Activated T-cell treated with anti-CD3 and anti-CD28 coated beads for 24 hours (primary cell): ENCODE measurements around the gene LTBP1.
"Not testable (repeated sequence)": the region's sequence is repeated elsewhere in the genome, so short reads cannot be mapped to it uniquely, and the experiment has no call there.

Experiments
- DNase-seq: peaks from one replicate; pipeline ENCODE4 v3.0.0-alpha.2; 2020; ENCODE audit warnings: low read depth

The LTBP1 gene

DNA sequence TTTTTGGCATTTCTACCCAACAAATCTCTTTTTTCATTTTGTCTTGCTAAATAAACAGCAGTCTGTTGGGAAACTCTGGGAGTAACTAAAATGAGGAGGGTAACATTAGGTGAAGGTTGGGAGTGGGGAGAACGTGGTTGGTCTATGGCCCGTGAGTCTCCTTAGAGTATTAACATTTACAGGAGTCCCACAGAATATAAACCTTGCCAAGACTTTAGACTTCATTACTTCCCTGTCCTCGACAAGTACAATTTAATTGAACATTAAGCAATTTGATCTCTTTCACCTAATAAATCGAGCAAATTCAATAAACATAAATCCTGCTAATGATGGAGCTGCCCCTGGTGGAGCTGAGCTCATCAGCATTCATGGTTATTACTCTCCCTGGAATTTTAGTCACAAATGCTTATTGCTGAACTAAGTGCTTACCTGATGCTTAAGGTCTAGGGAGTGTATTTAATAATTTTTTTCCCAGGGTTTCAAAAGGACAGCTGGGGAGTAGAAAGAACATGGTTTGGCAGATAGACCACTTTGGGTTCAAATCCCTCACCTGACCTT lies 434.6 kb downstream of the LTBP1 start:
- DNase-seq: no peak

DNA sequence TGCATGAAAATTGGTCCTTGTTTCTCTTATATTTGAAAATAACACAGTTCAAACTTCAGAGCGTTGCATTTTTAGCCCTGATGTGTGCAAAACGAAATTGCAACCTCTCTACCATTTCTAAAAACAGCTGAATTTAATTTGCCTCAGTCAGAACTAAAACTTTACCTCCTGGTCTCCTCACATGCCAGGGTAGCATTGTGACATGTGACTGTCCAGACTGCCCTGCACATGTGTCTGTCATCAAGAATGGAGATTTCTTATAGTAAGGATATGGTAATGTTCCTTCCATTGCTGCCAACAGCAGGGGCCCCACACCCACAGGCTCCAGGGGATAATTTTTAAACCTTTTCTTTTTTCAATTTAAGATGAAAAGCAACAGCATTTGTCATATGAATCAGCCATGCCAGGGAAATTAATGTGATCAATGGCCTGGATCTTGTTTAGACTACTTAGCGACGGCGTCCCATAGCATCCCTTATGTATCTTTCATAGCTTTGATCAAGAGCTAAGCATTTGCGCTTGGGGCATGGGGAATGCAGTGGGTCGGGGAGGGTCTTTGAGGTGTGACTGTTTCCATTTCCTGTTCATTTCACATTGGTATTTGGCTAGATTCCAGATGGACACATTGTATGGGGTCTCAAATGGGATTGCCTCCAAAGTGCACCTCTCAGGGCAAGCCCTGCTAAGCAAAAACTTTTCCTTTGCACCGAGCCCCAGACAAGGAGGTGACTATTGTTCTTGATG lies 437.3 kb downstream of the LTBP1 start:
- DNase-seq: no peak

DNA sequence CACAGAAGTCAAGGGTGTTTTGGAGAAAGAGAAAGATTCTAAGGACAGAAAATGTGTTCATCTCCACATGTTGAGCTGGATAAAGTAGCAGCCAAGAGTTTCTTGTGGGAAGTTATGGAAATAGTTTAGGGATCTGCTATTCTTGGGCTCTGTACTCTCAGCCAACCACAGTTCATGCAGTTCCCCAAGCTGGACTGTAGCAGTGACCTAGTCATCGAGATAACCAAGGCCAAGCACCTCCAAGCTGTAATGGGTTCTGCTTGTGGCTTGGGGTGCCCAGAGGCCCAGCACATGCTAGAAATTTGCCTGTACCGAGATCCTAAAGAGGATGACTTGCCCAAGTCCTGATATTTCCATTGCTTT lies 437.8 kb downstream of the LTBP1 start:
- no peak for DNase-seq

DNA sequence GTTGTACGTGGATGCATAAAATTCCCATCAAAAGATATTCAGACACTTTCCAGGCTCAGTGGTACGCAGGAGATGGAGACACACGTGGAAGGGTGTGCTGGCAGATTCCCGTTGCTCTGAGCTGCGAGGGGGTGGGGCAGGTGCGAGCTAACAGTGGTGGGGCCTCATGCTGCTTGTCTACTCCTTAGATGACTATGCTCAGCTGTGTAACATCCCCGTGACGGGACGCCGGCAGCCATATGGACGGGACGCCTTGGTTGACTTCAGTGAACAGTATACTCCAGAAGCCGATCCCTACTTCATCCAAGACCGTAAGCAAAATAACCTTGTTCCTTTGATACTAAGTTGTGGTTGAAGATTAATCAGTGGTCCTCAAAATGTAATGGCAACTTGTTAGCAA lies 442.2 kb downstream of the LTBP1 start:
- no peak for DNase-seq

DNA sequence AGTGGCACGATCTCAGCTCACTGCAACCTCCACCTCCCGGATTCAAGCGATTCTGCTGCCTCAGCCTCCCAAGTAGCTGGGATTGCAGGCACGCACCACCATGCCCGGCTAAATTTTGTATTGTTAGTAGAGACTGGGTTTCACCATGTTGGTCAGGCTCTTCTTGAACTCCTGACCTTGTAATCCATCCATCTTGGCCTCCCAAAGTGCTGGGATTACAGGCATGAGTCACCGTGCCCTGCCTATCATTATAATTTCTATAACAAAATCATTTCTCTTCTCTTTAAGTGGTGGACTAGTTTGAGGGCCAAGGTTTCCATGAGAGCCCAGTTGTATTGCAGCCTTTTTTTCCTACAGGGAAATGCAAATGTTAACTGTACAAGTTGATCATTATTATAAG lies 442.9 kb downstream of the LTBP1 start:
- DNase-seq: not testable (repeated sequence)

DNA sequence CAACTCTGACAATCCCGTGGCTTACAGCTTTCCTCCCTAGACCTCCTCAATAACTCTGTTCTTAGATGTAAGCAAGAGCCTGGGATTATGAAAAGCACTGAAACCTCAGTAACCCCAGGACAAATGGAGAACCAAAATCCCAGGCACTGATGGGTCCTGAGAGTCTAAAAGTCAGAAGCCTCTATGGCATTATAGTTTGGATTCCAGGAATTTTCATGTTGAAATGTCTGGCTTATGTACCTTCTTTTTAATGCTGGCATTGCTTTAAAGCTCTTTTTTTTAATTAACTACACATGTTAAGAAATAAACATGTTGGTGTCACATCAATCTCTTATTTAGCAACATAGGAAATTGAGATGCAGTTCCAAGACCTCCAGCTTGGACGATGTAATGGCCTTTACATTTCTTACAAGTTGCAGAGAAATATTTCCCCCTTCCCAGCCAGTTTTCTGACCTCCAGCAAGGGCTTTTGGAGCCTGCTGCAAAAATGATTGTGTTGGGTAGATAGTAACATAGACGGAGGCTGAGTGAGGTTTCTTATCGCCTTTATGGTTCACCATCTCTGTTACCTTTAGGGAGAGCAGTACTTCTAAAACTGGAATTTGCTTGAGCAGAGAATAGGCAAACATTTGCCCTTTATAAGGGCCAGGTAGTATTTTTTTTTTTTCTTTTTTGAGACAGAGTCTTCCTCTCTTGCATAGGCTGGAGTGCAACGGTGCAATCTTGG lies 444.9 kb downstream of the LTBP1 start:
- no peak for DNase-seq

DNA sequence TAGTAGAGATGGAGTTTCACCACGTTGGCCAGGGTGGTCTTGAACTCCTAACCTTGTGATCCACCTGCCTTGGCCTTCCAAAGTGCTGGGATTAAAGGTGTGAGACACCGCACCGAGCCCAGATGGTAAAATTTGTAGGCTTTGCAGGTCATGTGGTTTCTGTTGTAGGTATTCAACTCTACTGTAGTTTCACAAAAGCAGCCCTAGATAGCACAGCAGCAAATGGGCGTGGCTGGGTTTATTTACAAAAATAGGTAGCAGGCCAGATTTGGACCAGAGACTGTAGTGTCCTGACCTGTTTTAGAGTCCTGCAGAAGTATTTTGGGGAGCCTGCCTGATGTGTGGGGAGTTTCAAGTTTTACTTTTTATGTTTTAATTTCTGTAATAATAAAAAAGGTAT lies 445.6 kb downstream of the LTBP1 start:
- DNase-seq: no peak

DNA sequence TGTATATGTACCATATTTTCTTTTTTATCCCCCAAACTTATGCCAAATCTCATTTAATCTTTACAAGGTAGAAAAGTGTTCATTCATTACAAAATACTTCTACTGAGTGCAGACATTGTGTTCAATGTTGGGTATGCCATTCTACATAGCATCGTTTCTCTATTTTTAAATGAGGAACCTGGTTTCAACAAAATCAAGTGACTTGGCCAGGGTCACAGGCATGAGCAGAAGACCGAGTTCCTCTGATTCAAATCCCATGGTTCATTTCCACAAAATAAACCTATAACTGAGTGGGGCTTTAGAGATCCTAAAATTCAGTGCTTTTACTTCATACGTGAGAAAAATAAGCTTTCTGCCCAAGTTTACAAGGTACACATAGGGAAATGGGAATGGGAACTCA lies 448.3 kb downstream of the LTBP1 start:
- DNase-seq: no peak

DNA sequence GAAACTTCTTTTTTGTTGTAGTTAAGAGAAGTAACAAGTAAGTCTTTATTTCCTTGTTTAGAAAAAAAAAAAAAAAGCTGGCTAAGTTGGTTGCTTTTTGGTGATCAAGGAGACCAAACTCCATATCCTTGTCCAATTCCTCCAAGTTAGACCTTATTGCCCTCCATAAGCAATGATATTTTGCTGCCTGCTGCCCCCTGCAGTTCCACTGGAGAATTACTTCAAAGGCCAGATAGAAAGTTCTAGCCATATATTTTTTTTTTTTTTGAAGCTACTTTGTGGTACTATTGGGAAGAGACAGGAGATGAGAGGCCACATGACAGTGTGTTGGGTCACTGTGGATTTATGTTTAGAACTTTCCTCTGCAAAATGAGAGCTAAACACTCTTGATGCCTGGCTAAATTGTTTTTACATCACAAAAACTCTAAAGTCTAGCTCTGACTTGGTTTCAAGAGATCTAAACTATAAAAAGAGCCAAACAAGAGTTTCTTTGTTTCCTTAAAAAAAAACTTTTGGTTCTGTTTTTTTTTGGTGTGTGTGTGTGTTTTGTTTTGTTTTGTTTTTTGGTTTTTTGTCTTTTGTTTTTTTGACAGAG lies 449.0 kb downstream of the LTBP1 start:
- peak; percentile 8 for DNase-seq

DNA sequence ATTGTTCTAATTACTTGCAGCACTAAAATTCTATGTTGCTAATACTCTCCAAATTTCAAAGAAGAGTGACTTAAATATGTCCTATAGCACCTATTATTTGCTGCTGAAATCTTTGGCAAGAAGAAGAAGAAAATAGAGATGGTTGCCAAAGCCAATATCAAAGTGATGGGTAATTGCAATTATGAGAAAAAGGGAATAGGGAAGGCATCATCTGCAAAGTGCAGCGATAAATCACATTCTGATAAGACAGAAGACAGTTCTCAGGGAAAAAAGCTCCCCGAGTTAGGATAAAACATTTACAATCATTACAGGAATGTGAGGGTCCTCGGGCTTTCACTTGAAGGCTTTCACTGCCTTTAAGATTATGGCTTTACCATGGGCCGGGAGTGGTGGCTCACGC lies 457.6 kb downstream of the LTBP1 start:
- no peak for DNase-seq

DNA sequence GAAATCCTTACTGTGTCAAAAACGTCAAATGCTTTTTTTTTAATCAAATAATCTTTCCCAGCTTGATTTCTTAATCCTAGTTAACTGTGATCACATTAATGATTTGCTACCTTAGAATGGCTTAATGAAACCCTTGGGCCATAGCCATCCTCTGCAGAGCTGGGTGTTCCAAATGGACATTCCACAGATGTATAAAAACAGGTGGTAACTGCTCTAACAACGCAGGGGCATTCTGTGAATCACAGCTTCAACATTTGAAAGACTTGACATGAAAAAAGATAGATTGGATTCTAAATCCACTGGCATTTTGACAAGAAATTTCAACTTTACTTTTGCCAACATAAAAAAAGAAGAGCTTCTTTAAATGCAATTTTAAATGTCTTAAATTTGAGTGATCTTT lies 459.9 kb downstream of the LTBP1 start:
- no peak for DNase-seq

DNA sequence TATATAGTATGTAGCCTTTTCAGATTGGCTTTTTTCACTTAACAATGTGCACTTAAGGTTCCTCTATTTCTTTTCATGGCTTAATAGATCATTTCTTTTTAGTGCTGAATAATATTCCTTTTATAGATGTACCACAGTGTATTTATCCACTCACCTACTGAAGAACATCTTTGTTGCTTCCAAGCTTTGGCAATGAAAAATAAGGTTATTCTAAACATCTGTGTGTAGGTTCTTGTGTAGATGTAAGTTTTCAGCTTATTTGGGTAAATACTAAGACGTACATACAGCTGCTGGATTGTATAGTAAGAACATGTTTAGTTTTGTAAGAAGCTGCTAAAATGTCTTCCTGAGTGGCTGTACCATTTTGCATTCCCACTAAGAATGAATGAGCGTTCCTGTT lies 461.4 kb downstream of the LTBP1 start:
- DNase-seq: no peak

DNA sequence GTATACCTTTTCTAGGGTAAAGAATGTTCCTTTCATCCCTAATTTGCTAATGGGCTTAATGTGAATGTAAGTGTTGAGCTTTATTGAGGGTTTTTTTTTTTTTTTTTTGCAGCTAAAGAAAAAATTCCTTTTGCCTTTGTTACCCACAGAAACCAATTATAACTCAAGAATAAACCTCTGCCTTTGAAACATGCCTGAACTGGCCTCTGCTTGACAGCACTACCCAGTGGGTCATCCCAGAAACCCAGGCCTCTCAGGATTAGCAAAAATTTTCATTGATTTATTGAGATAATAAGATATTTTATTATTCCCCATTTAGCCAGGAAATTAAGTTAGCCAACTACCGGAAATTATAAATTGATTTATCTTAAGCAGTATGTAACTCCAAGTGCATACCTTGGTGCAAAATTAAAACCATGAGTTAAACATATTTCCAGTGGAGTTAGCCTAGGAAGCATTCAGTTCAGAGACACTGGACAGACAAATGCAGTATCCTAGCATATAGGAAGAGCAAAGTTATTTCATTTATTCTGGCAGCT lies 462.7 kb downstream of the LTBP1 start:
- DNase-seq: no peak

DNA sequence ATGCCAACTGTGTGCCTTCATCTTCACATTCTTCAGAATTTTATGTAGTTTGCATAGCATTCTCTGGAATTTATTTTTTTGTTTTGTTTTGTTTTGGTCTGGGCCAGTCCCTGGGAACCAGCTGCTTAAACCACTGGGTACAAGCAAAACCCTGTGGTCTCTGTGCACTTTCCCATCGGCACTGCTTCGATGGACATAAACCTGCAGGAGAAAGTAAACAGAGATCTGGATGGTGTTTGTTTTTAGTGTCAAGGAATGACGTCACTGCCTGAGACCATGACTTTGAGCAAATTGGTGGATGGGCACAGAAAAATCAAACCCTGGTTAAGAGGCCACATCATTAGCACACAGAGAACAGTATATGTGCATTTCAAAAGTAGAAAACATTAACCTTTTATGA lies 465.0 kb downstream of the LTBP1 start:
- no peak for DNase-seq

DNA sequence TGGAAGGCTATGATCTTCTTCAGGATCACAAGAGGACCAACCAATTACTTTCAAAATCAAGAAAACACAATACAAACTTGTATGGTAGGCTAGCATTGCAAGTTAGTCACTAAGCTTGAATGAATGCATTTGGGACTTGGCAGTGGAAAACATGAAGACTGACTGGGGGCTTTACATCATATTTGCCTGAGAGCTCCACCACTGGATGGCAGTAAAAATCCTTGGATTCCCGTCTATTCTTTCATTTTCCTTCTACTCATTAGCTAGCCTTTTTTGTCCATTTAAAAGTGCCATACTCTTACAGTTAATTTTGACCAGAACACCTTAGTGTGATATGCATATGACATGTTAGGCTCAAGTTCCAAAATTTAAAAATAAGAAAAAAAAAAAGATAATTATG lies 466.2 kb downstream of the LTBP1 start:
- no peak for DNase-seq

DNA sequence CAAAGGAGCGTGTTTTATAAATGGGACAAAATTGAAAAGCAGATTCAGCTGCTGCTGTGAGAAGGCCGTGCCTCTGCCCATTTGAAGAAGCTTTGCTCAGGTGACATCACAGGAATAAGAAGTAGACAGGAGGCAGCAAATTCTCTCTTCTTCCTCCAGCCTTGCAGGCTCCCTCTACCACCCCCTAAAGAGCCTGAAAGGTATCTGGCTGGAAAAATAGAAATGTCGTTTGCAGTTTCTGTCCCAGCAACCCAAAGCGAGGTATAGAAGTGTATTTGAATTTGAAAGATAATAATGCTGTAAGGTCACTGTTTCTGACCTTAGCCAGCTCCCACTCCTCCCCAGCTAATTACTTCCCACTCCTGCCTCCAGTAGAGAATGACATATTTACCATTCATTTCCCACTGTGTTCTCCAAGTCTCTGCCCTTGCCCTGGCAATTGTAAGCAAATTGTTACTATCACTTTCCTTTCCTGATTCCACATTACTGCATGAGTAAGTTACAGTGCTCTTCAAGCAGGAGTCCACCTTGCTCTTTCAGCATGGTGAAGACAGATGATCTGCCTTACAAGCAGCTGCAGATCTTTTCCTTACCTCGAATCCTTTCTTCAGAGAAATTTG lies 472.9 kb downstream of the LTBP1 start:
- no peak for DNase-seq

DNA sequence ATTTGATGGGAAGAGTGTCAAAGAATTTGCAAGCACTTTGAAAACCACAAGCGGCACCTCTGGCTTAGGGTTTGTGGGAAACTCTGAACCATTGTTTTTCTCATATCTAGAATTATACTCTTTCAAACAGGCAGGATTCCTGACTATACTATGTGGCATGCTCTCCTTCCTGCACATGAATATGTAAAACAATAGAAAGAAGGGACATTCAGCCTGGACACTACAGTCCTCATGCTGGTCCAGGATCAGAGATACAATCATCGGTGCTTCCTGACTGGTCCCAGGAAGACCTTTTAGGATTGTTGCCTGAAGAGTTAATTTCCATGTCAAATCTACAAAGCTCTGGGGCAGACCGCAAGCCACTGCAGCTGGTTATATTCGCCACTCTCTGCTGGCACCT lies 474.0 kb downstream of the LTBP1 start:
- DNase-seq: no peak

DNA sequence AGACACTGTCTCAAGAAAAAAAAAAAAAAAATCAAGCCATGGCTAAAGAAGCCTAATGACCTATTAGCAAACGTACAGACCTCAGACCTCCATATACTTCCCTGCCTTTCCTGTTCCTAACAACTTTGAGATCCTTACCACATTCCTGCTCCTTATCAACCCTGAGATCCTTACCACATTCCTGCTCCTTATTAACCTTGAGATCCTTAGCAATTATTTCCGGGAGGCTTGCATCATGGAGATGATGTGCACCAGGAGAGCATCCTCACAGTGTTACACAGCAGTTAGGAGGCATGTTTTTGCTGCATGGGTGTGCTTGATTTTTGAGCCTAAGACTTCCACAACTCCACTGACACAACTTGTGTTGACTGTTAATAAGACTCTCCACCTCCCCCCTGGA lies 475.1 kb downstream of the LTBP1 start:
- no peak for DNase-seq

DNA sequence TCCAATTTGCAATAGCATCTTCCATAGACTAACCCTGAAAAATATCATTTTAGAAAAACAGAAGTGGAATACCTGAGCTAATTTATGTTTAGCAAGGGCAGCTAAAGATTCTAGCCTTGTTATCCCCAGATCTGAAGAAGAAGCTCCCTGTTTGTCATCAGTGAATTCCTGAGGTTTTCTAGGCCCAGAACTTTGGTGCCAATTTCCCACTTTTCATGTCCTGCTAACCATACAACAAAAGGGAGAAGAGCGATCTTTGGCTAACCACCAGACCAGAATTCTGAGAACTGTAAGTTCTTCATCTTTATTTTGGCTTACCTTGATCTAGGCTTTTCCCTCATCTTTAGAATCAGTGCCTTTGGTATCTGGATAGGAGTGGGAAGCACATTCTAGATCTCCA lies 478.4 kb downstream of the LTBP1 start:
- no peak for DNase-seq

DNA sequence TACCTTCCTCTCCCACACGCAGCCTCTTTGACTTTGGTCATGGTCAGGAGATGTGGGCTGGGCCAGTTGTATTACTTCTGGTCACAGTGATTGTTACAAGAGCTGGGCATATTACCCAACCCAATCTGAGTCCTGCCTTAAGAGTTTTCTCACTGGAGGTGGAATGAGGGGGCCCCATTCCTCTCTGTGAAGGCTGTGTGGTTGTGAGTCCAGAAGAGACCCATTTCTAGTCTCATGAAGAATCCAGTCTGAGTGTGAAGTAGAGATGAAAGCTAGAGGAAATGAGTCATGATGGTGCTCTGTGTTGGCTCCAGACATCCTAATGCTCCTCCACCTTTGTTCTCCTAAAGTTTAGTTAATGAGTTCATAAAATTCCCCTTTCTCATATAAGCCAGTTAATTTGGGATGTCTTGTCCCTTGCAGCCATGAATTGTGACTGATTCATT lies 478.9 kb downstream of the LTBP1 start:
- DNase-seq: no peak

DNA sequence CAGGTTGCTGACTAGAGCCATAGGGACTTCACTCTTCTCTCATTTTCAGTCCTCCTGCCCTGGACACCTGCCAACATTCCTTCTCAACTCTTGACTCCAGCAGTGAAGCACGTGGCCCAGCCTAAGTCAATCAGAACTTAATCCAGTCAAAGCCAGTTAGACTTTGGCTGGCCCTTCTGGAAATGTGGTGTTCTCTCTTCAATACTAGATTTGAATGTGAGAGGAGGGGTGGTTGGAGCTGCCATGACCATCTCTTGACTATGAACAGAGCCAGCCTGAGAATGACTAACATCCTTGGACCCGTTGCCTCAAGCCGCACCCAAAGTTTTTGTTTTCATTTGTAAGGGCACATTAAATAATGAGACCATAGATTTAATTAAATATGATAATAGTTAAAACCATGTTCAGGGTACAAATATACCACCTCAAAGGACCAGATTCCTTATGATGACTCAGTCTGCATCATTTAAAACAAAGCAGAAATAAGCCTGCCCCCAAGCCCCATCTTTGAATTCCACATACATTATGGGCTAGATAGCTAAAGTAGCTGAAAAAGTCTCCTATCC lies 480.0 kb downstream of the LTBP1 start:
- no peak for DNase-seq

DNA sequence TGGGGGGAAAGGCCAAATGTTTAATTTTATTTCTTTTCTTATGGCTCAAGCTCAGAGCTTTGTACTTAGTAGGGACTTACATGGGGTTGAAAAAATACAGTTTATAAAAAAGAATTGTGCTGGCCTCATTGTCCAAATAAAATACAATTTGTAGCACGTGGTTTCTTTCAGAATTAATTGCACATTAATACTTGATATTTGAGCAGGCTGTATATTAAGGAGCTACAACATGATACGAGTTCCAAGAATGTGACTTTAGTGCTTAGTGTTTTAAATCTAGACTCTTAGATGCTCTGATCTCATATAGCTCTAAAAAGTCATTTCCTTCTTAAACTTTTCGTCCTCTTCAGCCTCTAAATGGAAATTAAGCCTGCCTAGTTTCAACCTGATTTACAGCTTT lies 483.3 kb downstream of the LTBP1 start:
- no peak for DNase-seq
